ENCODE measurements around the gene PSMD13.
"Not testable (repeated sequence)": the region's sequence is repeated elsewhere in the genome, so short reads cannot be mapped to it uniquely, and the experiment has no call there.

PSMD13 gene

DNA sequence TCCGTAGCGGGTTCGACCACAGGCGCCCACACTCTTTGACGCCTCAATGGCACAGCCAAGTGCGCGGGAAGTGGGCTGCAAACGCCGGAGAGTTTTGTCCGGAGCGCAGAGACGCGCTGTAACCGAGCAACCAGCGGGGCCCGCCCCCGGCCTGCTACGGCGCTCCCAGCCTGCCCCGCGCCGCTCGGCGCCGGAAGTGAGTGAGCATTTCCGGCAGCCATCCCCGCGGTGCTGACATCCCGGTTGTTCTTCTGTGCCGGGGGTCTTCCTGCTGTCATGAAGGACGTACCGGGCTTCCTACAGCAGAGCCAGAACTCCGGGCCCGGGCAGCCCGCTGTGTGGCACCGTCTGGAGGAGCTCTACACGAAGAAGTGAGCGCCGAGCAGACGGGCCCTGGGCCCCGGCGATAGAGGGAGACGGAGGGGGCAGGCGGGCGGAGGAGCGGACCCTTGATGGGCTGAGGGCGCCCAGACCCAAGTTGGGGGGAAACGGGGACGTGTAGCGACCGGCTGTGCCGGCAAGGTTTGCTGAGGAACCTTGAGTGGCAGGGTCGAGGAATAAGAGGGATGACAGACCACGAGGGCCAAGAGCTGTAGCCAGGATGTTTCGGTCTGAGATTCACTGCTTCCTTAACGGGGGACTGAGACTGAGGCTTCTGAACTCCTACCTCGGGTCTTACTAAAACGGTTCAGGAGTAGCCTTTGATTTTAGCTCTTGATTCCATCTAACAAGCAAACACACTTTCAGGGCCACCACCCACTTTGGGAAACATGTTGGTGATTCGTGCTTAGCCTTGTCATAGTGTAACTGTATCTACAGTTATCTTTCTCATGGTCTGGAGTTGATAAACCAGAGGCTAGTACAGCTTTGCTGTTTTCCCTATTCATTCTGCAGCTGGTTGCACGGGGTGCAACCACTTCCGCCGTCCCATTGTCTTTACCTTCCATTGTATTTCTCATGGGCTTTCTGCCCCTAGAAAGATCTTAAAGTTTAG is at the start of gene PSMD13:
Gene PSMD13, plus strand, starts transcription at position 203 of the 994 bp plus-strand sequence. Its CDS starts 74 bp downstream, at position 277.
- peak; percentile 93 for DNase-seq

DNA sequence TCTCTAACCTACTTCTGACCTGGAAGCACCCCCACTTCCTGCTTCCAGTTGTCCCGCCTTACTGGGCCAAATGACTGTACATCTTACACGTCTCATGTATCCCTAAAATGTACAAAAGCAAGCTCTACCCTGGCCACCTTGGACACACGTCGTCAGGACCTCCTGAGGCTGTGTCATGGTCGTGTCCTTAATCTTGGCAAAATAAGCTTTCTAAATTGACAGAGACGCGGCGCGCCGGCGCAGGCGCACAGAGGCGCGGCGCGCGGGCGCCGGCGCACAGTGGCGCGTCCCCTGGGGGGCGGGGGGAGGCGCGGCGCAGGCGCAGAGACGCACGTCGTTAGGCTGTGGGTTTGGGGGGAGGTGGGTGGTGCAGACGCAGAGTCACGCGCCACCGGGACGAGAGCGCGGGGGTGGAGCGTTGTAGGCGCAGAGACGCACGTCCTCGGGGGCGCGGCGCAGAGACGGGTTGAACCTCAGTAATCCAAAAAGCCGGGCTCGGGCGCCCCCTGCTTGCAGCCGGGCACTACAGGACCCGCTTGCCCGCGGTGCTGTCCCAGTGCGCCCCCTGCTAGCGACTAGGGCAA is 47.5 kb upstream of the PSMD13 start:
- not testable (repeated sequence) for DNase-seq

DNA sequence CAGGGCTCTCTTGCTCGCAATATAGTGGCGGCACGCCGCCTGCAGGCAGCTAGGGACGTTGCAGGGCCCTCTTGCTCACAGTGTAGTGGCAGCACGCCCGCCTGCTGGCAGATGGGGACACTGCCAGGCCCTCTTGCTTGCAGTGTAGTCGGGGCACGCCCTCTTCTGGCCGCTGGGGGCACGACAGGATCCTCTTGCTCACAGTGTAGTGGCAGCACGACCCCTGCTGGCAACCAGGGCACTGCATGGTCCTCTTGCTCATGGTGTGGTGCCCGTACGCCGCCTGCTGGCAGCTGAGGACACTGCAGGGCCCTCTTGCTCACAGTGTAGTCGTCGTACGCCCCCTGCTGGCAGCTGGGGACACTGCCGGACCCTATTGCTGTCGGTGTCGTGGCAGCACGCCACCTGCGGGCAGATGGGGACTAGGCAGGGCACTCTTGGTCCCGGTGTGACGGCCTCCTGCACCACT is 46.9 kb upstream of the PSMD13 start:
- not testable (repeated sequence) for DNase-seq

DNA sequence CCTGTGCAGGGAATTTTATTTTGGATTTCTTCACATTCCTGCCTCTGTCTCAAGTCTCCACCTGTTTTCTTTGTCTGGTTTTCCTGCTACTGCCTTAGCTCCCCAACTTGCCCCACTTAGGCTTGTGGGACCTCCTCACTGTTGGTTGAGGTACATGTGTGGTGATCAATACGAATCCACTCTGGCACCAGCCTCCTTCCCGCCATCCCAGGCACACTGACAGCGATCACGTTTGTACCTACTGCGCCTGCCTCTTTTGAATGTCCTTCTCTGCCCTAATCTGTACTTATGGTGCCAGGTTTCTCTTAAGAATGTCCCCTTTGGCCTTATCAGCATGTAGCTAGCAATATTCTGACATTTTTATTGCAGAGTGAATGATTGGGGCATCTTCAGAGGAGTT is 46.2 kb upstream of the PSMD13 start:
- not testable (repeated sequence) for DNase-seq

DNA sequence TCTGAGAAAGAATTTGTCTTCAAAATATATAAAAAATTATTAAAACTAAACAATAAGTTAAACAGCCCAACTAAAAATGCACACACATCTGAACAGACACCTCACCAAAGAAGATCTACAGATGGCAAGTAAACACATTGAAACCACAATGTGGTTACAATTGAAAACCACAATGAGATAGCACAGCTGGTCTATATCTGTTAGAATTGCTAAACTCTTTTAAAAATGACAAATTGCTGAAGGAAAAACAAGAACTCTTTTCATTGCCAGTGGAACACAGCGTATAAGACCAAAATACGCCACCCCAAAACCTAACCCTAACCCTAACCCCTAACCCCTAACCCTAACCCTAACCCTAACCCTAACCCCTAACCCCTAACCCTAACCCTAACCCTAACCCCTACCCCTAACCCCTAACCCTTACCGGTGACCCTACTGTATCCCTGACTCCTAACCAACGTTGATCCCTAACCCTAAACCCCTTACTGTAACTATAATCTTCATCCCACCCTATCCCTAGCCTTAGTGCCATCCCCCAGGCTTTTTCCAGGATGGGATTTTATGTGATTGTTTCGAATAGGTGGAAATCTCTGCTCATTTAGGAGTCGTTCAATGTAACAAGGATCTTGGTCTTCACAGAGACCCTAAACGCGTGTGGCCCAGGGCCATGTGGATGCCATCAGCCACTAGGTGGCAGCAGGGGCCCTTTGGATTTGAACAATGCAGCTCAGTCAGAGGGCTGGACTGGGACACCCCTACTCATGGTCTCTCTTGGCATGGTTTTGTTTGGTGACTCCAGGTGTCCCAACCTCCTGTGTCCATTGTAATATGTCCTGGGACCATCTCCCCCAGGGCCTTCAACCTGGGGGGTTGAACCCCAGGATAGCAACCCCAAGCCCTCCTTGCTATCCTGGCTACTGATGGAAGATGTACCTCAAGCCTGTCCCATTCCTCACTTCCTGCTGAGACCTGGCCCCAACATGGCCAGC is 45.0 kb upstream of the PSMD13 start:
- not testable (repeated sequence) for DNase-seq

DNA sequence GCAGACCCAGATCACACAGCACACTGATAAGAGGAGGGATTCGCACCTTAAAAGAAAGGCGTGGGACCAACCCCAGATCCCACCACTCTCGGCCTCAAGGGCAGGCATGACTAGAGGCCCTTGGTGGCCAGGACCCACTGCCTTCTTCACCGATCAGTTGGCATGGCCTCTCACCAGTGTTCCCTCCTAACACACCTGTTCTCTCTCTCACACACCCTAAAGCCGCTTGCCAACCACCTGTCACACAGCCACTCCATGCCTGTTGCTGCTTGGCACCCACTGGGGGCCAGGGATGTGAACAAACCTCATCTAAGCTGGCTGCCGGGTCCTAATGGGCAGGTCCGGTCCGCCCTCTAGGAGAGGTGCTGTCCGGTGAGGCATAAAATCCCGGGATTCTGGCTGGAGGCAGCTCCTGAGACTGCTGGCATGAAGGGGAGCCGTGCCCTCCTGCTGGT is 44.1 kb upstream of the PSMD13 start, which contains the start of gene SCGB1C1:
Gene SCGB1C1, plus strand, starts transcription at position 405 of the 455 bp plus-strand sequence. Its CDS starts 22 bp downstream, at position 427.
- not testable (repeated sequence) for DNase-seq

DNA sequence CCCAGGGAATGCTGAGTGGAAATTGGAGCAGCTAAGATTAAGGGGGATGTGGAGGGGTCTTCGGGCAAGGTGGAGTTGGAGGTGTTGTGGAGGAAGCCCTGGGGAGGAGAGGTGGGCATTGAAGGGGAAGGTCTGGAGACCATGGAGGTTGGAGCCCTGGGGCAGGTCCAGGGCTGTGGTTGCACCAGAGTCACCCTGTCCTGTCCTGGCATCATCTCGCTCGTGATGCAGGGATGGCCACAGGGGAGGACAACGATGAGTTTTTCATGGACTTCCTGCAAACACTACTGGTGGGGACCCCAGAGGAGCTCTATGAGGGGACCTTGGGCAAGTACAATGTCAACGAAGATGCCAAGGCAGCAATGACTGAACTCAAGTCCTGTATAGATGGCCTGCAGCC is 43.3 kb upstream of the PSMD13 start:
- DNase-seq: not testable (repeated sequence)

DNA sequence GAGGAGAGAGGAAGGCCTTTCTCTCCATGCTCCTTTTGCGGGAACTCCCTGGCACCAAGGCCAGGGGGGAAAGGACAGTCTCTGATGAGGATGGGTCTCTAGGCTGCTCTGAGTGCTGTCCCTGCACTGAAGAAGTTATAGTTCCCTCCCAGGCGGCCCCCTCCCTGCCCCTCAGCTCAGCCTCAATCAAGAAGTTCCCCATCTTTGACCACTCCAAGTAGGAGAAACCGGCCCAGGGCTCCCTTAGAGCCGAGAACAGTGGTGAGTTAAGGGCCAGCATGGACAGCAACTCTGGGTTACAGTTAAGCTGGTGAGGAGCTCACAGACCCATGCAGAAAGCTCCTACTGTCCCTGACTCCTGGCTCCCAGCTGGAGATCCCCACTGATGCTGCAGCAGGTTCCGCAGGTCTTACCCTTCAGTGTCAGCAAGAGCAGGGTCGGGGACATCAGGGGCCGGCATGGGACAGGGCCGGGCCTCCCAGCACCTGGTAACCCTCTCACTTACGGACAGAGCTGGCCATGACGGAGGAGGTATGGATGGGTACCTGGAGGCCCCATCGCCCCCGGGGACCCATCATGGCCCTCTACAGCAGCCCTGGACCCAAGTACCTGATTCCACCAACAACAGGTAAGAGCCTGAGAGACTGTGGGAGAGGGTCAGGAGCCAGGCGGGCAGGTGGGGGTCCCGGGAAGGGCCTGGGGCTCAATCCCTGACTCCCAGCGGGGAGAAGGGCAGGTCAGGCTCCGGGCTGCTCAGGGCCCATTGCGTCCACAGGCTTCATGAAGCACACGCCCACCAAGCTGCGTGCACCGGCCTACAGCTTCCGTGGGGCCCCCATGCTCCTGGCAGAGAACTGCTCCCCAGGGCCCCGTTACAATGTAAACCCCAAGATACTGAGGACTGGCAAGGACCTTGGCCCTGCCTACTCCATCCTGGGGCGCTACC is 39.7 kb upstream of the PSMD13 start:
- DNase-seq: peak; percentile 15

DNA sequence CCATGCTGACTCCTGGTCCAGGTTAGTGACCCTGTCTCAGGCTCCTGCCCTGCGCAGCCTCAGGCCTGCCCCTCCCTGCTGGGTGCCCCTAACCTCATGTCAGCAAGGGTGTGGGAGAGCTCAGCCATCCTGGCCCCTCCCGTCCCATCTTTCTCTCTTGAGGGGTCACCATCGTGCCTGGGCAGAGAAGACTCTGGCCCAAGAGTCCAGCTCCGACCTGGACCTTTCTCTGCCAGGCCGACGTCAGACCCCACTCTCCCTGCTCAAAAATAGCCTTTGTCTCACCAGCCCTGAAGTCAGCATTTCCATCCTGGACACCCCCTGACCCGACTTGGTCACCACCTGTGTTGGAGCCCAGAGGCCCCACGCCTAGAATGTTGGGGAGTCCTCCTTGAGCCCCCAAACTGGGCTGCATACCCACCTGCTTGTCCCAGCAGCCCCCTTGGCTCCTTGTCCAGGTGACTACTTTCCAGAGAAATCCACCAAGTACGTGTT is 39.0 kb upstream of the PSMD13 start:
- DNase-seq: no peak

DNA sequence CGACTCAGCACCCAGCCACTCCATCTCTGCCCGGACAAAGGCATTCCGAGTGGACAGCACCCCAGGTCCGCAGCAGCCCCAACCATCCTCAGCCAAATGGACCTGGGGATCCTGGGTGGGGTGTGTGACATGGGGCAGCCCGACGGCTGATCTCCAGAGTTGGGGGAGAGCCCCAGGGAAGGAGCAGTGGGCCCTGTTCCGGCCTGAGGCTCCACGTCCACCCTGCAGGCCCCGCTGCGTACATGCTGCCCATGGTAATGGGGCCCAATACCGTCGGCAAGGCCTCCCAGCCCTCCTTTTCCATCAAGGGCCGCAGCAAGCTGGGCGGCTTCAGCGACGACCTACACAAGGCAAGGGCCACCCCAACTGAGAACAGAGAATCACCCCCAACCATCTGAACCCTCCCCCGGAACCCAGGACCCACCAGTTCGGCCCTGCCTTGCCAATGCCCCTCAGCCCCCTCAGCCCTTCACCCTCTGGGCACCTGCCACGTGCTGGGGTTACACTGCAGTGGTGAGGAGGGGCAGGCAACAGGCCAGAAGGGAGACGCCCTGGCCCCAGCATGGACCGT is 38.5 kb upstream of the PSMD13 start:
- DNase-seq: no peak

DNA sequence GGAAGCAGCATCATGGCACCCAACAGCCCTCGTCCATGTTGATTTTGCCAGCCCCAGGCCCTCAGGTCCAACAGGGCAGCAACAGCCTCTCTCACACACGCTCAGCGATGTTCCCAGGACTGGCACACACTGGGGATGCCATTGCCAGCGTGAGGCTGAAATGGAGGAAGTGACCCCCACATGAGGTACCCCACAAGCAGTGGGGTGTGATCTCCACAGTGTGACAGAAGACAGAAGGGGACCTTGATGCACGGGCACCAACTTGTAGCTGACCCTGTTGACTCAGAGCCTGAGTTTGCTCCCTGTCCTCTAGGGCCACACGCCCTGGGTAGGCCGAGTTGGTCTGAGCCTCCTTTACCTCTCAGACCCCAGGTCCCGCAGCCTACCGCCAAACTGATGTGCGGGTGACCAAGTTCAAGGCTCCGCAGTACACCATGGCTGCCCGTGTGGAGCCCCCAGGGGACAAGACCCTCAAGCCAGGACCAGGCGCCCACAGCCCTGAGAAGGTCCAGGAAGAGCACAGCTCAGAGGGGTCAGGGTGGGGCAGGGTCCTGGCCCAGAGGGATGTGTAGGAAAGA is 37.7 kb upstream of the PSMD13 start:
- no peak for DNase-seq

DNA sequence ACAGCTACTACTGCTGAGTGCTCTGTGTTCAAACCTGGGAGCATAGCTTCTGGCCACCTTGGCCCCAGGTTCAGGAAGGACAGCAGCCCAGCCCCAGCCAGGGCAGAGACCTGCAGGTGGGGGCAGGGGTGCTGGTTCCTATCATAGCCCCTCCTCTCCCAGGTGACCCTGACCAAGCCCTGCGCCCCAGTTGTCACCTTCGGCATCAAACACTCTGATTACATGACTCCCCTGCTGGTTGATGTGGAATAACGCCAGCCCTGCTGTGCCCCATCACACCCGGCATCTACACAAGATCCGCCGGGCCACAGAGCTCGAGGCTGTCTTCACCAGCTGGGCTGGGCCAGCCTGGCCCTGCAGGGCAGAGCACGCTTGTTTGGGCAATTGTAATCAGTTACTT is 37.0 kb upstream of the PSMD13 start:
- DNase-seq: no peak

DNA sequence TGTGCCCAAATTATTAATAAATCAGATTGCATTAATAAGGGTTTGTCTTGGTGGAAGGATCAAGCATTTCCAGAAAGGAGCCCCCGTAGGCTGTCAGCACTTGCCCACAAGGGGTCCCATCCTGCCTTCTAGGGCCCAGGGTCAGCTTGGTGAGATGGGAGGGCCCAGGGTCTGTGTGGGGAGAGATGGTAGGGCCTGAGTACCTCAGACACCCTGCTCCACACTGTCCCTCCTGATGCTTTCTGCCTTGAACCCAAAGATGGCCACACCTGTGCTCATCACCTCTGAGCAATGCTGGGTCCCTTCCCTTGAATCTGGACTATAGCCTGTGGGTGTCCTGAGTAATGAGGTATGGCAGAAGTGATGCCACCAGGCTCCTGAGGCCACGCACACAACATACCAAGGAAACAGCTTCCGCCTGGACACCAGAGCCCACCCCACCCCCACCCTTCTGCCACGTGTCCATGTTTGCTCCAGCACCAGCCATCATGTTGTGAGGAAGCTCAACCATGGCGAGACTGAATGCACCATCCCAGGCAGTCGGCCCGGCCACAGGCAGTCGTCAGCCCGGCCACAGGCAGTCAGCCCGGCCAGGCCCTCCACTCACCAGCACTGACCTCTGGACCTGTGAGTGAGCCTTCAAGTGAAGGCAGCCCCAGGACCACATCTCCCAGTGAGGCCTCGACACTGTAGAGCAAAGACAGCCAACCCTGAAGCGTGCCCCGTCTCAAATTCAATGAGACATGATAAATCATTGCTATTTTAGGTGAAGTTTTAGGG is 36.4 kb upstream of the PSMD13 start:
- DNase-seq: no peak

DNA sequence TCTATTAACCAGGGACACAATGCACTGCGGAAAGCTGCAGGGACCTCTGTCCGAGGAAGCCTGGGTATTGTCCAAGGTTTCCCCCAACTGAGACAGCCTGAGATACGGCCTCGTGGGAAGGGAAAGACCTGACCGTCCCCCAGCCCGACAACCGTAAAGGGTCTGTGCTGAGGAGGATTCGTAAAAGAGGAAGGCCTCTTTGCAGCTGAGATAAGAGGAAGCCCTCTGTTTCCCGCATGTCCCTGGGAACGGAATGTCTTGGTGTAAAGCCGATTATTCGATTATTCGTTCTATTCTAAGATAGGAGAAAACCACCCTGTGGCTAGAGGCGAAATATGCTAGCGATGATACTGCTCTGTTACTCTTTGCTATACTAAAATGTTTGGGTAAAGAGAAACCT is 34.8 kb upstream of the PSMD13 start:
- DNase-seq: peak; percentile 90

DNA sequence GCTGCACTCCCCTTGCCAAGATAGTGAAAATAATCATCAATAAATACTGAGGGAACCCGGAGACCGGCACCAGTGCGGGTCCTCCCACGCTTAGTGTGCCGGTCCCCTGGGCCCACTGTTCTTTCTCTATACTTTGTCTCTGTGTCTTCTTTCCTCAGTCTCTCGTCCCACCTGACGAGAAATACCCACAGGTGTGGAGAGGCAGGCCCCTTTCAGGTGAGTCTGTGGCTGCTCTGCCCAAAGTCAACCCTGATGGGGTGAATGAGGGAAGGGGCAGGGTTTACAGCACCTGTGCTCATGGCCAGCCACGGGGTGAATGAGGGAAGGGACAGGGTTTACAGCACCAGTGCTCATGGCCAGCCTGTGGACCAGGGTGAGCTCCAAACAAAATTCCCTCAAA is 34.3 kb upstream of the PSMD13 start:
- no peak for DNase-seq

DNA sequence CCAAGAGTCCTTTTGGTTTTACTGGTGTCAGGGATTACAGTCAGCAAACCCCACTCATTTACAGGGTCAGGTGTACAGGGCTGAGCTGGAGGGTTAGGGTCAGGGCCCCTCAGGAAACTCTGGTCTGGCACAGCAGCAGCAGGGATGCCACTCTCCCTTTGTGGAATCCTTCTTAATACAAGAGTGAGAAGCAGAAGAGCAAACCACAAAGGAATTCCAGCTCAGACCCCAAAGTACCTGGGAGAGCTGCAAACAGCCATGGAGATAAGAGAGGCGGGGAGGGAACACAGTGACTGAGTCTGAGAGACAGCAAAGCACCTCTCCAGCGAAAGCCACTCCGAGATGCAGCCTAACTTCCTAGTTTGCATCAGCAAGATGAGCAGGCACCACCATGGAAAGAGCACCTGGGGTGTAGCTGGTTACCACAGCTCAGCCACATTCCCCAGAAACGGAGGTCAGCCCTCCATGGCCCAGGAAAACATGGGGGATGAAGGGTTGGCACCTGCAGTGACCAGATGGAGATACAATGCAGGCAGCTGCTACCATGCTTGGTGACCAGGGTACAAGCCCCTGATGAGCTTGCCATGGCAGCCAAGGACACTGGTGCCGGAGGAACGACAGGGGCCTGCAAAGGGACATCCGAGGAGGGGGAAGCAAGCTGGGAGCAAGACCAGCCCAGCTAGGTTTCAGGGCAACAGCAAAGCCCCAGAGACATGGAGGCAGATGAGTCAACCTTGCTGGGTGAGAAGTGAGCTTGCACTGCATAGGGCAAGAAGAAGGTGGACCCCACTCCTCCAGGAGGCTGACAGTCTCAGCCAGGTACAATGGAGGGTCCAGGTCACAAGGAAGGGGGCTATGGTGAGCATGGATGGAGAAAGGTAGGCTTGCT is 33.5 kb upstream of the PSMD13 start:
- no peak for DNase-seq

DNA sequence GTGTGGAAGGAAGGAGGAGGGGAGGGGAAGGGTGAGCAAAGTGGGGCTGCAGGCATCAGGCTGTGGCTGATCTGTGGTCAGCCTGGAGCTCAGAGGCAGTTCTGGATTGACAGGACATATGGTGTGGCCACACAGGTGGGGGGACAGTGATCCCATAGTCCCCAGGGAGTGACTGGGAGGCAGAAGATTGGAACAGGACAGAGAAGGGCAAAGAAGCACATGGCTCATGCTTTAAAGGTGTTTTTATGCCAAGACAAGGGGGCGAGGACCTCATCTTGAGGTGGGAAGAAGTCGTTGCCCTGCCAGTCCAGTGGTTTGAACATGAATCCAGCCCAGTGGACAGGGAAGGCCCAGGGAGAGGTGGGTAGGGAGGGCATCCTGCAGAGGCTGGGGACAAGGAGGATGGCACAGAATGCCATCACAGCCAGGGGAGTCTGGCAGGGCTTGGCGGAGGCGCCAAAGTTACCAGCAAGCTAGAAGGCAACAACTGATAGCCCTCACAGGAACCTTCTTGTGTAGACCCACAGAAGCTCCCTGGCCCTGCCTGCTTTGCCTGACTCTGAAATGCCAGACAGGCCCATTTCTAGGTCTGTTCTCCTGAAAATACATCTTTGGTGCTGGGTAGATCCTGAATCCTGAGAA is 32.7 kb upstream of the PSMD13 start:
- DNase-seq: no peak

DNA sequence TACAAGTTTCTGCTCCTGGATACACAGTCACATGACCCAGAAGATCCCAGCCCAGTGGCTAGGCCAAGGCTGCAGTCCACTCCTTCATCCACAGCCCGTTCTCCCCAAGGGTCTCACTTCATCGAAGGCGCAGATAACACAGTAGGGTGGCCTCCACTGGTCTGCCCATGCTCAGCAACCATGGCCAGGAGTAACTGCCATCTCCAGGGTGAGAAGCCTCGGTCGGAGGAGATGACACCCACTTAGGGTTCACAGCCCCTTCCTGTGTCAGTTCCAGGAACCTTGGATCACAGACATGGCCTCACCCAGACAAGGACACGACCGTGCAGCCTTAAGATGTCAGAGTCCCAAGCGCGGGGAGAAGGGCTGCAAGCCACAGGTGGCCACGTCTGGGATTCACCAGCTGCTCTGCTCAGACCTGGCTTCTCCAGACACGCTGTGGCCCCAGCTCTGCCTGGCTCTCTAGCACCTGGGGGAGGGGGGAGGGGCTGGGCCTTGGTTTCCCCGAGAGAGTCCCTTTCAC is 32.1 kb upstream of the PSMD13 start:
- DNase-seq: no peak
